NT2/D1 (cell line): ENCODE data around the gene CXXC5.

ENCODE experiments used
- SUZ12 ChIP-seq: IDR thresholded peaks from 2 replicates; pipeline ENCODE4 v1.6.1; 2011; ENCODE audit not compliant: insufficient read length, insufficient read depth; ENCODE audit errors: extremely low read depth
- YY1 ChIP-seq: IDR thresholded peaks from 2 replicates; pipeline ENCODE4 v1.6.1; 2011; ENCODE audit not compliant: insufficient read length, insufficient read depth
- ZNF274 ChIP-seq: IDR thresholded peaks from 2 replicates; pipeline ENCODE4 v1.6.1; 2011; ENCODE audit warnings: mild to moderate bottlenecking, low read depth, low read length

- TF ChIP-seq YY1 (no peak), SUZ12 (no peak), ZNF274 (no peak)
Observed at GRCh38 chr5:139636207-139636792, 11.8 kb upstream of the CXXC5 start.
